SK-N-SH (cell line): ENCODE results near the gene HSPA9.
A peak's percentile ranks its signal among the peaks of the same experiment; 100 is the strongest.

Source experiments
- CHD2 ChIP-seq: fragments of 150-350 bp; IDR thresholded peaks from 2 replicates; pipeline ENCODE4 v1.6.1; 2018; ENCODE audit warnings: low read length; ENCODE audit not compliant: partially characterized antibody
- ELF1 ChIP-seq: IDR thresholded peaks from 2 replicates; pipeline ENCODE4 v1.4.0; 2012
- FOXJ3 ChIP-seq: sonication (generic); formaldehyde crosslinking; IDR thresholded peaks from 2 replicates; pipeline ENCODE4 v1.5.1; 2020; ENCODE audit warnings: mild to moderate bottlenecking, missing genetic modification reagents
- NFIC ChIP-seq: IDR thresholded peaks from 2 replicates; pipeline ENCODE4 v1.4.0; 2012; ENCODE audit warnings: borderline replicate concordance
- RFX5 ChIP-seq: IDR thresholded peaks from 2 replicates; pipeline ENCODE4 v1.6.1; 2012; ENCODE audit warnings: mild to moderate bottlenecking, improper control_type of control experiment, low read length
- SMC3 ChIP-seq: IDR thresholded peaks from 2 replicates; pipeline ENCODE4 v1.6.1; 2012; ENCODE audit warnings: low read depth, low read length, improper control_type of control experiment
- TAF1 ChIP-seq: IDR thresholded peaks from 2 replicates; pipeline ENCODE4 v1.6.1; 2012; ENCODE audit warnings: low read depth, mild to moderate bottlenecking, low read length, moderate library complexity, borderline replicate concordance
- TF ChIP-seq, protein P1 (sequence below): fragments of 200-600 bp; sonication (generic); IDR thresholded peaks from 2 replicates; pipeline ENCODE4 v1.6.1; 2017; ENCODE audit warnings: antibody characterized with exemption, mild to moderate bottlenecking, moderate library complexity

GRCh38 chr5:138504799-138505198 lies 70.4 kb downstream of the HSPA9 start:
- TF ChIP-seq, protein P1, sequence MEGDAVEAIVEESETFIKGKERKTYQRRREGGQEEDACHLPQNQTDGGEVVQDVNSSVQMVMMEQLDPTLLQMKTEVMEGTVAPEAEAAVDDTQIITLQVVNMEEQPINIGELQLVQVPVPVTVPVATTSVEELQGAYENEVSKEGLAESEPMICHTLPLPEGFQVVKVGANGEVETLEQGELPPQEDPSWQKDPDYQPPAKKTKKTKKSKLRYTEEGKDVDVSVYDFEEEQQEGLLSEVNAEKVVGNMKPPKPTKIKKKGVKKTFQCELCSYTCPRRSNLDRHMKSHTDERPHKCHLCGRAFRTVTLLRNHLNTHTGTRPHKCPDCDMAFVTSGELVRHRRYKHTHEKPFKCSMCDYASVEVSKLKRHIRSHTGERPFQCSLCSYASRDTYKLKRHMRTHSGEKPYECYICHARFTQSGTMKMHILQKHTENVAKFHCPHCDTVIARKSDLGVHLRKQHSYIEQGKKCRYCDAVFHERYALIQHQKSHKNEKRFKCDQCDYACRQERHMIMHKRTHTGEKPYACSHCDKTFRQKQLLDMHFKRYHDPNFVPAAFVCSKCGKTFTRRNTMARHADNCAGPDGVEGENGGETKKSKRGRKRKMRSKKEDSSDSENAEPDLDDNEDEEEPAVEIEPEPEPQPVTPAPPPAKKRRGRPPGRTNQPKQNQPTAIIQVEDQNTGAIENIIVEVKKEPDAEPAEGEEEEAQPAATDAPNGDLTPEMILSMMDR = no peak
- no peak for TF ChIP-seq CHD2
- TF ChIP-seq RFX5 = no peak
- no peak for TF ChIP-seq ELF1
- peak; percentile 82 for TF ChIP-seq NFIC
- TF ChIP-seq SMC3 = no peak
- TF ChIP-seq FOXJ3 (CRISPR knock-in tag) = no peak
- TF ChIP-seq TAF1 = no peak
